CD4-positive, alpha-beta T cell treated with Interferon alpha-2 for 1 hour (primary cell): ENCODE results near the gene PPM1G.
"Not testable (repeated sequence)": the region's sequence is repeated elsewhere in the genome, so short reads cannot be mapped to it uniquely, and the experiment has no call there.

ENCODE experiments used
- DNase-seq, 2 donors: peaks; one replicate each; pipeline ENCODE4 v3.0.0-alpha.2; 2020 to 2022

The PPM1G gene

GRCh38 chr2:27409321-27410073 lies at the start of gene PPM1G:
PPM1G (minus strand) TSS chr2:27409591; CDS start chr2:27409422, 169 bp downstream.
- peak; percentile 93 to 96 for DNase-seq

GRCh38 chr2:27453968-27454367 lies 44.6 kb upstream of the PPM1G start:
- DNase-seq = no peak

GRCh38 chr2:27451095-27451494 lies 41.7 kb upstream of the PPM1G start:
- no peak for DNase-seq

GRCh38 chr2:27448381-27448780 lies 39.0 kb upstream of the PPM1G start:
- no peak for DNase-seq

- no peak for DNase-seq
Observed at GRCh38 chr2:27446057-27446456, 36.7 kb upstream of the PPM1G start.

GRCh38 chr2:27445615-27446014 lies 36.2 kb upstream of the PPM1G start:
- DNase-seq = no peak

- no peak for DNase-seq
Observed at GRCh38 chr2:27445155-27445554, 35.8 kb upstream of the PPM1G start.

- DNase-seq = peak; percentile 5 to 14
Observed at GRCh38 chr2:27442920-27443282, 33.5 kb upstream of the PPM1G start.

- peak; percentile 37 to 77 for DNase-seq
Observed at GRCh38 chr2:27441958-27442919, 32.8 kb upstream of the PPM1G start, which contains the start of gene KRTCAP3. KRTCAP3 (plus strand) TSS chr2:27442381; CDS start chr2:27442413, 32 bp downstream.

- no peak for DNase-seq
Observed at GRCh38 chr2:27441226-27441926, 32.0 kb upstream of the PPM1G start.

- DNase-seq = no peak
Observed at GRCh38 chr2:27435628-27436027, 26.2 kb upstream of the PPM1G start.

- DNase-seq = peak; percentile 17 to 48
Observed at GRCh38 chr2:27431395-27431794, 22.0 kb upstream of the PPM1G start.

GRCh38 chr2:27428978-27429541 lies 19.7 kb upstream of the PPM1G start:
- DNase-seq = peak; percentile 75 to 84

GRCh38 chr2:27428213-27428977 lies 19.0 kb upstream of the PPM1G start, which contains the start of gene NRBP1:
NRBP1 (plus strand) TSS chr2:27428631; CDS start chr2:27433274, 4,643 bp downstream.
- peak; percentile 83 to 91 for DNase-seq

GRCh38 chr2:27427863-27428212 lies 18.4 kb upstream of the PPM1G start:
- no peak for DNase-seq

GRCh38 chr2:27425039-27425438 lies 15.6 kb upstream of the PPM1G start:
- DNase-seq = not testable (repeated sequence)

- no peak for DNase-seq
Observed at GRCh38 chr2:27422958-27423357, 13.6 kb upstream of the PPM1G start.

- no peak for DNase-seq
Observed at GRCh38 chr2:27421660-27422250, 12.4 kb upstream of the PPM1G start.

GRCh38 chr2:27420996-27421395 lies 11.6 kb upstream of the PPM1G start:
- no peak for DNase-seq

GRCh38 chr2:27416151-27416550 lies 6.8 kb upstream of the PPM1G start:
- DNase-seq = no peak

- no peak for DNase-seq
Observed at GRCh38 chr2:27412419-27413152, 3.2 kb upstream of the PPM1G start.
